ENCODE results near the gene TMEM203. TPM values are rescaled to one million over a fixed set of nuclear protein-coding genes. Genes with fewer than 3 reads are reported as not detected.

The TMEM203 gene
- total and polyA plus RNA-seq, 2 of the 13 experiments (the other 11 are each of a cell fraction or from before 2014, with no cell fraction given): 23.4 to 36.7 TPM

GRCh38 chr9:137240318-137240840, 34.9 kb upstream of the TMEM203 start (continued):
- no peak for TF ChIP-seq MLLT10 (CRISPR knock-in tag; IDR thresholded peaks at IDR 0.05)
- no peak for TF ChIP-seq MZF1 (CRISPR knock-in tag; IDR thresholded peaks at IDR 0.05; ENCODE audit: borderline replicate concordance)
- peak; percentile 86; the same call in 1 of the 2 replicates for TF ChIP-seq ZNF839 (CRISPR knock-in tag; IDR thresholded peaks at IDR 0.05; ENCODE audit: borderline replicate concordance)
- 0 out of 4 replicates have a peak, but pooled peaks of 1 of the 2 experiments have one; percentile 51 for TF ChIP-seq NR2F1 (CRISPR knock-in tag; IDR thresholded peaks at IDR 0.05)
- TF ChIP-seq E2F2 (CRISPR knock-in tag; IDR thresholded peaks at IDR 0.05; ENCODE audit: borderline replicate concordance): 0 out of 2 replicates have a peak, but pooled peaks have one; percentile 46
- TF ChIP-seq POGK (CRISPR knock-in tag; conservative IDR thresholded peaks at IDR 0.05): peak; percentile 89
- TF ChIP-seq ZNF230 (CRISPR knock-in tag; IDR thresholded peaks at IDR 0.05): peak; percentile 57; the same call in 1 of the 2 replicates
- TF ChIP-seq ZNF768 (CRISPR knock-in tag; IDR thresholded peaks at IDR 0.05): peak; percentile 82
- TF ChIP-seq IKZF1 (IDR thresholded peaks at IDR 0.05): no peak
- no peak for TF ChIP-seq ZNF672 (CRISPR knock-in tag; IDR thresholded peaks at IDR 0.05)
- TF ChIP-seq LCORL (IDR thresholded peaks at IDR 0.05): no peak
- peak; percentile 59; the same call in 1 of the 2 replicates for TF ChIP-seq LCORL (CRISPR knock-in tag; IDR thresholded peaks at IDR 0.05)
- TF ChIP-seq ZSCAN9 (CRISPR knock-in tag; IDR thresholded peaks at IDR 0.05; ENCODE audit: borderline replicate concordance): 0 out of 2 replicates have a peak, but pooled peaks have one; percentile 46
- TF ChIP-seq GABPB1 (CRISPR knock-in tag; IDR thresholded peaks at IDR 0.05): no peak
- no peak for TF ChIP-seq ZNF749 (CRISPR knock-in tag; IDR thresholded peaks at IDR 0.05; ENCODE audit: borderline replicate concordance)
- TF ChIP-seq CTCF (CRISPR knock-in tag; IDR thresholded peaks at IDR 0.05): peak; percentile 71
- no peak for TF ChIP-seq ZC3H4 (CRISPR knock-in tag; IDR thresholded peaks at IDR 0.05; ENCODE audit: borderline replicate concordance)
- peak; percentile 73 for TF ChIP-seq ETV6 (CRISPR knock-in tag; conservative IDR thresholded peaks at IDR 0.05)
- no peak for TF ChIP-seq GPBP1L1 (CRISPR knock-in tag; IDR thresholded peaks at IDR 0.05)
- 0 out of 2 replicates have a peak, but pooled peaks have one; percentile 75 for TF ChIP-seq ZNF260 (CRISPR knock-in tag; IDR thresholded peaks at IDR 0.05; ENCODE audit: borderline replicate concordance, low read depth)
- no peak for TF ChIP-seq FOXJ3 (CRISPR knock-in tag; IDR thresholded peaks at IDR 0.05; ENCODE audit: borderline replicate concordance)
- 0 out of 2 replicates have a peak, but pooled peaks have one; percentile 50 for TF ChIP-seq ZFYVE20 (CRISPR knock-in tag; IDR thresholded peaks at IDR 0.05; ENCODE audit: borderline replicate concordance, low read depth)
- TF ChIP-seq ZBTB38 (CRISPR knock-in tag; IDR thresholded peaks at IDR 0.05): peak; percentile 90
- TF ChIP-seq MAFK (conservative IDR thresholded peaks at IDR 0.05 in 1 of 2, IDR thresholded peaks at IDR 0.05 in 1 of 2; ENCODE audit: low read length in 2 of 2): no peak
